K562 (cell line): ENCODE measurements around the gene SND1. TPM values are rescaled to one million over a fixed set of nuclear protein-coding genes. Genes with fewer than 3 reads are reported as not detected.

Source experiments
- ELF4 ChIP-seq: fragments of 450-650 bp; formaldehyde crosslinking; IDR thresholded peaks from 2 replicates; pipeline ENCODE4 v1.4.0; 2022; ENCODE audit warnings: missing genetic modification characterization
- FOXA3 ChIP-seq, 2 experiments: fragments of 450-650 bp in 1 of 2; sonication (generic) in 1 of 2; formaldehyde crosslinking; IDR thresholded peaks in 1 of 2; conservative IDR thresholded peaks in 1 of 2; 2 replicates each; pipeline versions ENCODE4 v1.4.0 to v1.8.0; 2020 to 2022; ENCODE audit warnings: mild to moderate bottlenecking in 2 of 2, missing genetic modification reagents in 1 of 2
- GATA2 ChIP-seq: sonication (generic); formaldehyde crosslinking; IDR thresholded peaks from 2 replicates; pipeline ENCODE4 v1.4.0; 2020; ENCODE audit warnings: mild to moderate bottlenecking, missing genetic modification reagents
- HMGN3 ChIP-seq: IDR thresholded peaks from 2 replicates; pipeline ENCODE4 v1.6.1; 2011; ENCODE audit warnings: borderline replicate concordance, low read depth, mild to moderate bottlenecking, mixed read lengths, low read length; ENCODE audit not compliant: insufficient read length; ENCODE audit errors: extremely low read depth
- KLF6 ChIP-seq: fragments of 250-450 bp; sonication (Bioruptor Pico); IDR thresholded peaks from 2 replicates; pipeline ENCODE4 v1.4.0; 2020; ENCODE audit warnings: mild to moderate bottlenecking, moderate library complexity, borderline replicate concordance
- MYC ChIP-seq, 2 experiments: fragments of 250-450 bp in 1 of 2; sonication (Bioruptor Pico) in 1 of 2; IDR thresholded peaks; 2 replicates each; pipeline versions ENCODE4 v1.5.1 to v1.6.1; 2012 to 2021; ENCODE audit warnings: low read depth in 2 of 2, borderline replicate concordance in 1 of 2, improper control_type of control experiment in 1 of 2, low read length in 1 of 2, mild to moderate bottlenecking in 1 of 2, moderate library complexity in 1 of 2
- SNRNP70 ChIP-seq: fragments of 200-400 bp; formaldehyde crosslinking; optimal IDR thresholded peaks from 2 replicates; pipeline ENCODE3; 2017; ENCODE audit warnings: low read depth, low read length
- polyA plus RNA-seq, 8 experiments: library from polyadenylated mRNA; depleted of rRNA in 4 of 8; stranded (reverse) in 5 of 8; unstranded in 3 of 8; fragments of >200 nt; fragmentation: Nextera tagmentation in 2 of 8; fragmentation: Illumina TruSeq in 1 of 8; extraction: Ambion mirVana in 2 of 8; extraction: Trizol in 1 of 8; gene quantifications; 2 replicates each; pipeline versions ENCODE4 v1.2.1 to v1.2.3, GENCODE V29; 2011 to 2014; ENCODE audit warnings: inconsistent platforms in 1 of 8, missing spikeins in 1 of 8
- total RNA-seq, 7 experiments: library from RNA; depleted of rRNA in 6 of 7; stranded (reverse); fragments of >200 nt in 6 of 7; fragmentation: Illumina TruSeq in 2 of 7; extraction: Trizol in 2 of 7; gene quantifications; 2 replicates each; pipeline versions ENCODE4 v1.2.1 to v1.2.3, GENCODE V29; 2011 to 2021; ENCODE audit warnings: low replicate concordance in 1 of 7
- TF ChIP-seq, protein P1 (sequence below): fragments of 450-650 bp; IDR thresholded peaks from 2 replicates; pipeline ENCODE4 v1.6.1; 2016; ENCODE audit warnings: mild to moderate bottlenecking, moderate library complexity
- TF ChIP-seq, protein P2 (sequence below): sonication (generic); formaldehyde crosslinking; IDR thresholded peaks from 2 replicates; pipeline ENCODE4 v1.8.1; 2023; ENCODE audit warnings: mild to moderate bottlenecking, missing genetic modification reagents

SND1 gene
- total and polyA plus RNA-seq, 9 of the 15 experiments (the other 6 are each of a cell fraction or from before 2014, with no cell fraction given) = 46.5 to 307 (median 191) TPM

DNA sequence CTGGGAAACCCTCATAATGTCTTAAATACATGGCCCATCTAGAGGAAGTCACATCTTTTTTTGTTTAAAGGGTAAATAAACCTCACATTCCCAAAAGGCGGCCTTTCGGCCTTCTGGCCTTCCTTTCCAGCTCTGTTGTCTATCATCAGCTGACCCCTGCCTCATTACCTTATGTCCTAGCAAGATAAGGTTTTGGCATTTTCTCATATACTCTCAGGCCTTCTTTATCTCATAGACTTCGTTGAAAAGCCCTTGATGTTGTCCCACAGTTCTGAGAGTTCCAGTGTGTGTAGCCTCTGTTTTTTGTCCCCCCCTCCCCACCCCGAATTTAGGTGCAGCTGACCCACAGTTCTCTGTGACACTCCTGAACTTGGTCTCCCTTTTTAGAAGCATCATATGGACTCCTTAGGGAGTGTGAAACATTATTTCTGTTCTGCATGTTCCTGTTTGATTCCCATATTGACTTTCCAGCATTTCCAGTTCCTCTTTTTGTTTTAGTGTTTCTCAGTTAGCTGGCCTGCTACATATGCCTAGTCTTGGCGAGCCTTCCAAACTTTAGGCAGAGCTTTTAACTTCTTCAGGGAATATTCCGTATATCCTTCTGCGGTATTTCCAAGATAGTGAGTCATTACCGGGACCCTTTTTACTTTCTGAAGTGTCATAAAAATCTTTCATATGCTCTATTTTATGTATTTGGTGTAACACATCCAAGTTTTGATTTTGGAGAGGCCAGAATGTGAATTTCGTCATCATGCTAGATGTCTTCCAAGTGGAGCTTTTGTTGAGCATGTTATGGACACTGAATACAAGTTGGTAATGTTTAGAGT, 240.7 kb downstream of the SND1 start (continued):
- TF ChIP-seq, protein P1, sequence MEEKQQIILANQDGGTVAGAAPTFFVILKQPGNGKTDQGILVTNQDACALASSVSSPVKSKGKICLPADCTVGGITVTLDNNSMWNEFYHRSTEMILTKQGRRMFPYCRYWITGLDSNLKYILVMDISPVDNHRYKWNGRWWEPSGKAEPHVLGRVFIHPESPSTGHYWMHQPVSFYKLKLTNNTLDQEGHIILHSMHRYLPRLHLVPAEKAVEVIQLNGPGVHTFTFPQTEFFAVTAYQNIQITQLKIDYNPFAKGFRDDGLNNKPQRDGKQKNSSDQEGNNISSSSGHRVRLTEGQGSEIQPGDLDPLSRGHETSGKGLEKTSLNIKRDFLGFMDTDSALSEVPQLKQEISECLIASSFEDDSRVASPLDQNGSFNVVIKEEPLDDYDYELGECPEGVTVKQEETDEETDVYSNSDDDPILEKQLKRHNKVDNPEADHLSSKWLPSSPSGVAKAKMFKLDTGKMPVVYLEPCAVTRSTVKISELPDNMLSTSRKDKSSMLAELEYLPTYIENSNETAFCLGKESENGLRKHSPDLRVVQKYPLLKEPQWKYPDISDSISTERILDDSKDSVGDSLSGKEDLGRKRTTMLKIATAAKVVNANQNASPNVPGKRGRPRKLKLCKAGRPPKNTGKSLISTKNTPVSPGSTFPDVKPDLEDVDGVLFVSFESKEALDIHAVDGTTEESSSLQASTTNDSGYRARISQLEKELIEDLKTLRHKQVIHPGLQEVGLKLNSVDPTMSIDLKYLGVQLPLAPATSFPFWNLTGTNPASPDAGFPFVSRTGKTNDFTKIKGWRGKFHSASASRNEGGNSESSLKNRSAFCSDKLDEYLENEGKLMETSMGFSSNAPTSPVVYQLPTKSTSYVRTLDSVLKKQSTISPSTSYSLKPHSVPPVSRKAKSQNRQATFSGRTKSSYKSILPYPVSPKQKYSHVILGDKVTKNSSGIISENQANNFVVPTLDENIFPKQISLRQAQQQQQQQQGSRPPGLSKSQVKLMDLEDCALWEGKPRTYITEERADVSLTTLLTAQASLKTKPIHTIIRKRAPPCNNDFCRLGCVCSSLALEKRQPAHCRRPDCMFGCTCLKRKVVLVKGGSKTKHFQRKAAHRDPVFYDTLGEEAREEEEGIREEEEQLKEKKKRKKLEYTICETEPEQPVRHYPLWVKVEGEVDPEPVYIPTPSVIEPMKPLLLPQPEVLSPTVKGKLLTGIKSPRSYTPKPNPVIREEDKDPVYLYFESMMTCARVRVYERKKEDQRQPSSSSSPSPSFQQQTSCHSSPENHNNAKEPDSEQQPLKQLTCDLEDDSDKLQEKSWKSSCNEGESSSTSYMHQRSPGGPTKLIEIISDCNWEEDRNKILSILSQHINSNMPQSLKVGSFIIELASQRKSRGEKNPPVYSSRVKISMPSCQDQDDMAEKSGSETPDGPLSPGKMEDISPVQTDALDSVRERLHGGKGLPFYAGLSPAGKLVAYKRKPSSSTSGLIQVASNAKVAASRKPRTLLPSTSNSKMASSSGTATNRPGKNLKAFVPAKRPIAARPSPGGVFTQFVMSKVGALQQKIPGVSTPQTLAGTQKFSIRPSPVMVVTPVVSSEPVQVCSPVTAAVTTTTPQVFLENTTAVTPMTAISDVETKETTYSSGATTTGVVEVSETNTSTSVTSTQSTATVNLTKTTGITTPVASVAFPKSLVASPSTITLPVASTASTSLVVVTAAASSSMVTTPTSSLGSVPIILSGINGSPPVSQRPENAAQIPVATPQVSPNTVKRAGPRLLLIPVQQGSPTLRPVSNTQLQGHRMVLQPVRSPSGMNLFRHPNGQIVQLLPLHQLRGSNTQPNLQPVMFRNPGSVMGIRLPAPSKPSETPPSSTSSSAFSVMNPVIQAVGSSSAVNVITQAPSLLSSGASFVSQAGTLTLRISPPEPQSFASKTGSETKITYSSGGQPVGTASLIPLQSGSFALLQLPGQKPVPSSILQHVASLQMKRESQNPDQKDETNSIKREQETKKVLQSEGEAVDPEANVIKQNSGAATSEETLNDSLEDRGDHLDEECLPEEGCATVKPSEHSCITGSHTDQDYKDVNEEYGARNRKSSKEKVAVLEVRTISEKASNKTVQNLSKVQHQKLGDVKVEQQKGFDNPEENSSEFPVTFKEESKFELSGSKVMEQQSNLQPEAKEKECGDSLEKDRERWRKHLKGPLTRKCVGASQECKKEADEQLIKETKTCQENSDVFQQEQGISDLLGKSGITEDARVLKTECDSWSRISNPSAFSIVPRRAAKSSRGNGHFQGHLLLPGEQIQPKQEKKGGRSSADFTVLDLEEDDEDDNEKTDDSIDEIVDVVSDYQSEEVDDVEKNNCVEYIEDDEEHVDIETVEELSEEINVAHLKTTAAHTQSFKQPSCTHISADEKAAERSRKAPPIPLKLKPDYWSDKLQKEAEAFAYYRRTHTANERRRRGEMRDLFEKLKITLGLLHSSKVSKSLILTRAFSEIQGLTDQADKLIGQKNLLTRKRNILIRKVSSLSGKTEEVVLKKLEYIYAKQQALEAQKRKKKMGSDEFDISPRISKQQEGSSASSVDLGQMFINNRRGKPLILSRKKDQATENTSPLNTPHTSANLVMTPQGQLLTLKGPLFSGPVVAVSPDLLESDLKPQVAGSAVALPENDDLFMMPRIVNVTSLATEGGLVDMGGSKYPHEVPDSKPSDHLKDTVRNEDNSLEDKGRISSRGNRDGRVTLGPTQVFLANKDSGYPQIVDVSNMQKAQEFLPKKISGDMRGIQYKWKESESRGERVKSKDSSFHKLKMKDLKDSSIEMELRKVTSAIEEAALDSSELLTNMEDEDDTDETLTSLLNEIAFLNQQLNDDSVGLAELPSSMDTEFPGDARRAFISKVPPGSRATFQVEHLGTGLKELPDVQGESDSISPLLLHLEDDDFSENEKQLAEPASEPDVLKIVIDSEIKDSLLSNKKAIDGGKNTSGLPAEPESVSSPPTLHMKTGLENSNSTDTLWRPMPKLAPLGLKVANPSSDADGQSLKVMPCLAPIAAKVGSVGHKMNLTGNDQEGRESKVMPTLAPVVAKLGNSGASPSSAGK = no peak
- TF ChIP-seq GATA2 (CRISPR knock-in tag) (peak; percentile 92), SNRNP70 (no peak), HMGN3 (no peak), MYC (IDR thresholded peaks at IDR 0.05; ENCODE audit: low read depth, low read length) (0 out of 2 replicates have a peak, but pooled peaks have one; percentile 41), MYC (CRISPR knock-in tag; IDR thresholded peaks at IDR 0.05; ENCODE audit: borderline replicate concordance, low read depth) (no peak), ELF4 (peak; percentile 24; the same call in 1 of the 2 replicates), FOXA3 (CRISPR knock-in tag; conservative IDR thresholded peaks at IDR 0.05 in 1 of 2, IDR thresholded peaks at IDR 0.05 in 1 of 2) (peak; percentile 63 to 87; a peak in 3 of 4 replicates), KLF6 (CRISPR knock-in tag) (0 out of 2 replicates have a peak, but pooled peaks have one; percentile 34)
- TF ChIP-seq, protein P2, sequence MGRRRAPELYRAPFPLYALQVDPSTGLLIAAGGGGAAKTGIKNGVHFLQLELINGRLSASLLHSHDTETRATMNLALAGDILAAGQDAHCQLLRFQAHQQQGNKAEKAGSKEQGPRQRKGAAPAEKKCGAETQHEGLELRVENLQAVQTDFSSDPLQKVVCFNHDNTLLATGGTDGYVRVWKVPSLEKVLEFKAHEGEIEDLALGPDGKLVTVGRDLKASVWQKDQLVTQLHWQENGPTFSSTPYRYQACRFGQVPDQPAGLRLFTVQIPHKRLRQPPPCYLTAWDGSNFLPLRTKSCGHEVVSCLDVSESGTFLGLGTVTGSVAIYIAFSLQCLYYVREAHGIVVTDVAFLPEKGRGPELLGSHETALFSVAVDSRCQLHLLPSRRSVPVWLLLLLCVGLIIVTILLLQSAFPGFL (CRISPR knock-in tag) = no peak
